CD4-positive, alpha-beta T cell treated with Interleukin-4 for 1 hour (primary cell): ENCODE measurements around the gene GTF2A2.
"Not testable (repeated sequence)": the region's sequence is repeated elsewhere in the genome, so short reads cannot be mapped to it uniquely, and the experiment has no call there.

ENCODE experiments used
- DNase-seq, 2 donors: peaks; one replicate each; pipeline ENCODE4 v3.0.0-alpha.2; 2020 to 2022

Gene GTF2A2

DNA sequence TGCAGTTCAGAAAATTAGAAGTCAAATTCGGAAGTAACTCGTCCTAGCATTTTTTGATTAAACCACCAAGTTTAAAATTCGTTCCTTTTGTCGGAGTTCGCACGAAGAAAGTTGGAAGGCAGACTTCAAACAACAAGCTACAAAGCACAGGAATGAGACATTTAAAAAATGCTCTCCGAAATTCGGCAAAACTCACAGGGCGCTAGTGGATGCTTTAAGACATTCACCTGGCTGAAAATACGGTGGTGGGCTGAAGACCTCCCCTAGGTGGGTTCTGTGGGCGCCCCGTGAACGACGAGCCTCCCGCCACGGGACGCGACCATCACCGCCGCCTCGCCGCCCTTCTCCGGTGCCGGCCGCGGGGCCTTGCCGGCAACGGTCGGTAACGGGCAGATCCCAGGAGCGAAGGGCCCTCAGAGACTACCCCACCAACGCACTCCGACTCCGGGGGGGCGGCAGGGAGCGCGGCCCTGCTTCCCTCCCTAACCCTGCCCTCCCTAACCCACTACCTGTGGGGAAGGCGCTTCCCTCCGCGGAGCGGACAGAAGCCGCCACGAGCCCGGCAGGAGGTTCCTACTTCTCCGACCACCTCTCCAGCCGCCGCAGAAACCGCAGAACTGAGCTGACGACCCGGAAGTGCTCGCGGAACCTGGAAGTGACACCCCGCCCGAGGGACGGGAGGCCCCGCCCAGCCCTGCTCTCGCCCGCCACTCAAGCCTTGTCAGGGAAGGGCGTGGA, at the start of gene GTF2A2:
TSS of gene GTF2A2 (minus strand) at position 619 of the 738 bp plus-strand sequence. CDS start 5,238 bp downstream, outside the sequence.
- peak; percentile 92 for DNase-seq

GRCh38 chr15:59703979-59704796, 46.9 kb upstream of the GTF2A2 start:
- DNase-seq: no peak

- no peak for DNase-seq
Observed at GRCh38 chr15:59702351-59702750, 45.0 kb upstream of the GTF2A2 start.

DNA sequence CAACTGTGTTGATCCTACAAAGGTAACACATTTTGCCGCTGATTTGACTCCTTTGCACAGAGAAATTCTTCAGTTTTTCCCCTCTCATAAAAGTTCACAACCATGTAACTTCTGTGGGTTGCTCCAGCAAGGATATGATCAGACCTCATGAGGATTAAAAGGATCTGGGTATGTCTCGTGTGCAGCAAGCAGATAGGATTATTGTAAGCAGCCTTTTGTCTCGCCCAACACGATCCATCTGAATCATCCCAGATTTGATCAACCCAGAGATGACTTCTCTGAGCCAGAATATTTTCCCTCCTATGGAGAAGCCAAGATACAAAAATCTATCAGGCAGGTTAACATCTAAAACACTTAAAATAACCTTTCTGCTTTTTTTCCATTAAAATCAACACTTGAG, 44.6 kb upstream of the GTF2A2 start:
- no peak for DNase-seq

DNA sequence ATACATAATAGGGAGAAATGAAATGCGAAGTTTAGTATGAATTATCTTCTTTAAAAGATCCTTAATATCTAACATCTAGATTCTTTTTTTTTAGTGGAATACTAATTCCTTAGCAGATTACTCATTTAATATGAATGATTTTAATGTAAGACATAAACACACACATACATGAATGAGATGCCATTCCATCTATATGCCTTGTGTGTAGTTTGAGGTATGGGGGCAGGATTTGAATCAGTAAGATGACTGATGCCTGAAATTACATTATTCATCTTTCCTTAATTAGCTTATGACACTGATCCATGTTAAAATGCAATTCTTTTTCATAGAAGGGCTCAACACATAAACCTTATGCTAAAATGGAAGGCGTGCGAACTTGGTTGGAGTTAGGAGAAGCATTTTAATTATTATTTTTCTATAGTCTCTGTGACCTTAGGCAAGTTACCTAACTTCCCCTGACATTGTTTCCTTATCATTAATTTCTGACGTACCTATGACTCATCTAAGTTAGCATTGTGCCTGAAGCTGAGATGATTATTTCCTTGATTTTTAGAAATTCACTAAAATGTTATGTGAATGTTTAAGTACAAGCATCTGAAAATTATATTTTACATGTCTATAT, 42.6 kb upstream of the GTF2A2 start:
- no peak for DNase-seq

DNA sequence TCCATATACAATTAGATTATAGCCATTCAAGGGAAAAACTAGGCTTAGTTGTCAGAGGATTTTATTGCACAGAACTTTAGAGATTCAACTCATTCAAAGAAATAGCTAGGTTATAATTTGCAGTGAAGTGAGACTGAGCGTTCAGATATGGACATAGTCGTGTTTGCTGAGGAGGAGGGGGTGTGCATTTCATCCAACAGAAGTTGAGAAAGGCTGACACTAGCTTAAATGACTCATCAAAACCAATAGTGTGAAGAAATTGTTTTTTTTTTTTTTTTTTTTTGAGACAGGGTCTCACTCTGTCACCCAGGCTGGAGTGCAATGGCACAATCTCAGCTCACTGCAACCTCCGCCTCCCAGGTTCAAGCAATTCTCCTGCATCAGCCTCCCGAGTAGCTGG, 40.8 kb upstream of the GTF2A2 start:
- not testable (repeated sequence) for DNase-seq

DNA sequence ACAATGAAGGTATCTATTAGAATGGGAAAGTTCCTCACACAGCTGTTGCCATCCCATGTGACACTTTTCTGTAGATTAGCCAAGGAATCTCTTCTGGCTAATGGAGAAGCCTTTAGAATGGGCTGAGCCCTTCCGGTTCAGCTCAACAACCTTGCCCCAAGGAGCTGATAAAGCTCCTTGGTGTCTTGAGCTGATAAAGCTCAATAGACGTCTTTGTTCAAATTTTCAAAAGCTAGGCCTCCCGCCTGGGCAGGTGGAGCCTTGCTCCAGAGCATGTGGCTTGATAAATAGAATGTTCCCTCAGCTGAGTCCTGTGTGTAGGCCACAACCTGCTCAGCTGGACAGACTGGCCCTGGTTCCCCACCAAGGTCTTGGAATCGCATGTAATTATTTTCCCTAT, 39.0 kb upstream of the GTF2A2 start:
- no peak for DNase-seq

GRCh38 chr15:59694779-59695178, 37.5 kb upstream of the GTF2A2 start:
- no peak for DNase-seq

DNA sequence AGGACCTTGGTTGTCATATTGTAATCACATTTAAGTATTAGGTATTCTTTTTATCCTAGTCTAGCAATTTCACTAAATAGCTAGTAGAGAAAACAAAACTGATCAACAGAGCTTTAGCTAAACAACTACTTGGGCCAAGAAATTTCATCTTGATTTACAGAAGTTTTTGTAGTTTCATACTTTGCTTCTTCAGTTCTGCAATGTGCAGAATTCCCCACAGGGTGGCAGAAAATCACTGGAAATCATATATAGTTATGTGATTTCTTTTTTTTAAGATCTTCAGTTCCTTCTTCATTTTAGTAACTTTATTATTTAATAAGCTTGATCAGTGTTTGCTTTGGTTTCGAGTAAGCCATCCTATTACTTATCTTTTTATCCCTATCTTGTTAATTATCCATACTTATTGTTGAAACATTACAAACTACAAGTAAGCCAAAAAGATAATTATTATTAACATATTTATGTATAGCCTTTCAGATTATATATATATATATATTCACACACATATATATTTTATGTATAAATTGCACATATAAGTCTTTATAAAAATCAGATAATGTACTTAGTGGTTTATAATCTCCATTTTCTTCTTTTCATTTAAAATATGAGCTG, 34.0 kb upstream of the GTF2A2 start:
- peak; percentile 44 to 71 for DNase-seq

GRCh38 chr15:59689626-59690236, 32.4 kb upstream of the GTF2A2 start:
- DNase-seq: peak; percentile 75 to 82

GRCh38 chr15:59688782-59689625, 31.7 kb upstream of the GTF2A2 start, which contains the start of gene BNIP2:
Gene BNIP2, minus strand, starts transcription at chr15:59689320. Its CDS starts 6,863 bp downstream, at chr15:59682457.
- peak; percentile 99 for DNase-seq

DNA sequence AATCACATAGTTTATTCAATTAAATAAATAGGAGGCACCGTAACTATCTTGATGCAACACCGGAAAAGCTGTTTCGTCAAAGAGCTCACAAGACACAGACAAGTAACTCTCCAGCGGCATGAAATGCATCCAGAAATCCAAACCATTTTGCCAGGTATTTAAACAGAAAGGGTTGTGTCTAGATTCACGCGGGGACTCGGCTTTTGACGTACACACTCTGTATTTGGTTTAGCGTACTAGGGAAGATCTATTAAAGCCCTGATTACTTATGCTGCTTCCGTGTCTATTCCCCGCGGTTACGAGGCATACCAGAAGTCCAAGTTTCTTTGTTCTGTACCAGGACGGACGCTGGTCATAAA, 31.1 kb upstream of the GTF2A2 start:
- peak; percentile 41 to 58 for DNase-seq

GRCh38 chr15:59687836-59688235, 30.5 kb upstream of the GTF2A2 start:
- DNase-seq: peak; percentile 61 to 62

DNA sequence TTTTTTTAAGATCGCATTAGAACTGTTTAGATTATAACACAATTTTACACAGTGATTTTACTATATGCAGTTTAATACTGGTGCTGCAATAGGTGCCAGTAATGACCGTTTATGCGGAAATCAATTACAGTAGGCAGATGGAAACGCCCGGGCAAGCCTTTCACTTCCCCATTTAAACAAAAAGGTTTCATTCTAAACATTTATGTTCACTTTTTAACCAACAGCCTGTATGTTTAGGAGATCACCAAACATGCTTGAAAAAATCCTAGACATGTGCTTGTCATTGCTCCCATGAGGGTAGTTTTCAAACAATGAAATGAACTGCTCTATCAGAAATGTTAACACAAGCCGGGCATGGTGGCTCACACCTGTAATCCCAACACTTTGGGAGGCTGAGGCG, 29.1 kb upstream of the GTF2A2 start:
- DNase-seq: peak in 1 of 2 donors; percentile 49

DNA sequence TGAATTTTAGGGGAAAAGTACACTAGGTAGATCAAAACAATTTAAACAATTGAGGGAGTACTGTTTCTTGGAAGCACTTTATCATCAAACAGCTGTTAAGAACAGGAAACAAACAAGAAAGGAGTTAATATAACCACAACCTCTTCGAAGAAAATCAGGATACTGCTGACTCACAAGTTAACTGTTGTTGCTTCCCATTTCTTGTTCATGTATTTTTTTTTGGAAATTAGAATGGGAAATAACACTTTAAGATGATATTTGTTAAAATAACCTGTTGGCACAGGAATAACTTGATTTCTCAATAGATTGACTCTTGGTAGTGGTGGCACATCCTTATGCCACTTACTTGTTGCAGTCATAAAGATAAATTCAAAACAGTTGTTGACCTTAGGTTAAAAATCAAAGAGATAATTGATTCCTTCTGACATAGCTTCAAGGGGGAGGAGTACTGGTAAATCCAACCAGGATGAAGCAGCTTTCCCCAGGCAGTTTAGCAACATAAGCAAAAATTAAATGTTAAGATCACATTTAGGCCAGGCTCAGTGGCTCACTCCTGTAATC, 28.5 kb upstream of the GTF2A2 start:
- DNase-seq: peak in 1 of 2 donors; percentile 24

DNA sequence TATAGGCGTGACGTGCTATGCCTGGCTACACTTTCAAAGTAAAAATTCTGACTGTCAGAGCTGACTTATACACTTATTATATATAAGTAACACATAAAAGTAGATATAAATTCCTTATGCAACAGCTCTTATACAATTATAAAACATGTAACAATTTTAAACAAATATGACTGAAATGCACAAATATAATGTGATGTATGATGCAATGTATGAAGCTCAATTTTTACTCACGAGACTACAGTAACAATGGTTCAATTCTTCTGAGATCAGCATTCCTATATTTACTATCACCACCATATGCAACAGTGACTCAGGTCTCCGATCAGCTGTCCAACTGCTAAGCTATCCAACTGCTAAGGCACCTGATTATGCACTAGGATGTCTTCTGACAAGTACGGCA, 23.6 kb upstream of the GTF2A2 start:
- no peak for DNase-seq

- no peak for DNase-seq
Observed at GRCh38 chr15:59680346-59680745, 23.0 kb upstream of the GTF2A2 start.

DNA sequence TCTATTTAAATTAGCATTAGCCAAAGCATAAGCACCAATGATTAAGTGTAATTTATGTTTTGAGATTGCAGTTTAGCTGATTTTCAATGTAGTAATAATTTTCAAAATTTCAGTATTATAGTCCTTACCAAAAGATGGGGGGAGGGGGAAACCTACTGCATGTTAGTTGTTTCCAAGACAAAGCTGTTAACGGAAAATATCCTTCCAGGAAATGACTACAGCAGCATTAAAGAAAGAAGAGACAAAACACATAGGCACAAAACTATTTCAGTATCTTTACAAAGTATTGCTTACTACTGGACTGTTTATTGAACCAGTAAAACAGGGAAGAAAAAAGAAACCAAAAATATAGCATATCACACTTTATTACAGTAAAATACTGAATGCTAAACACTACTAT, 21.3 kb upstream of the GTF2A2 start:
- no peak for DNase-seq

- DNase-seq: no peak
Observed at GRCh38 chr15:59678172-59678571, 20.9 kb upstream of the GTF2A2 start.

DNA sequence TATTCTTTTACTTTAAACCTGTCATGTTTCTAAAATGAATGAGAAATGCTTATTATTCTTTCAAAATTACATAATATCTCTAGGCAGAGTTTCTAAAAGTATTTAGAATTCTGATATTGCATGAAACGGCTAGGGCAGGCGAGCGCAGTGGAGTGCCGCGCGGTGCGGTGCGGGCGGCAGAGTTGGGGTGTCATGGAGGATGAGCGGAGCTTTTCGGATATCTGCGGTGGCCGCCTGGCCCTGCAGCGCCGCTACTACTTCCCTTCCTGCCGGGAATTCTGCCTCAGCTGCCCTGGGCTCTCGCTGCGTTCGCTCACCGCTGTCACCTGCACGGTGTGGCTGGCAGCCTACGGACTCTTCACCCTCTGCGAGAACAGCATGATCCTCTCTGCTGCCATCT, 19.2 kb upstream of the GTF2A2 start:
- no peak for DNase-seq

GRCh38 chr15:59674361-59674877, 17.1 kb upstream of the GTF2A2 start:
- DNase-seq: no peak
